HFFc6 (cell line): ENCODE data around the gene WDR87. TPM values are rescaled to one million over a fixed set of nuclear protein-coding genes. Genes with fewer than 3 reads are reported as not detected.

Source experiments
- DNase-seq: peaks from one replicate; pipeline ENCODE4 v3.0.0-alpha.2; 2018
- H3K27ac Mint-ChIP-seq: 2 replicates; pipeline ENCODE4 v1.8.0; 2020; ENCODE audit warnings: mild to moderate bottlenecking, mixed read lengths
- H3K27me3 Mint-ChIP-seq: 2 replicates; pipeline ENCODE4 v1.8.0; 2021; ENCODE audit warnings: mild to moderate bottlenecking, moderate library complexity, mixed read lengths; ENCODE audit not compliant: insufficient read depth
- H3K36me3 Mint-ChIP-seq: 2 replicates; pipeline ENCODE4 v1.8.0; 2021; ENCODE audit warnings: low read depth, mixed read lengths
- H3K4me1 Mint-ChIP-seq: 2 replicates; pipeline ENCODE4 v1.8.0; 2020; ENCODE audit warnings: low read depth, mixed read lengths
- H3K4me3 Mint-ChIP-seq: 2 replicates; pipeline ENCODE4 v1.8.0; 2020; ENCODE audit warnings: mild to moderate bottlenecking, moderate library complexity, mixed read lengths
- H3K9me3 Mint-ChIP-seq: 2 replicates; pipeline ENCODE4 v1.8.0; 2020; ENCODE audit warnings: mild to moderate bottlenecking, mixed read lengths
- total RNA-seq, 6 experiments: library from RNA; stranded (reverse); fragmentation: NEBNext Ultra II Directional; extraction: Animal tissue kit (Norgen Biotek cat#: 25700); gene quantifications; 2 replicates in 1 of 6; 3 replicates in 5 of 6; pipeline ENCODE4 v1.2.3, GENCODE V29; 2021
- TF ChIP-seq, protein P1 (sequence below): fragments of 200-600 bp; sonication (generic); IDR thresholded peaks from 2 replicates; pipeline ENCODE4 v1.5.0; 2021; ENCODE audit warnings: antibody characterized with exemption, mild to moderate bottlenecking

The WDR87 gene
- total RNA-seq, 6 experiments from 2014 or later: not detected

GRCh38 chr19:37951816-37952210 is 45.4 kb upstream of the WDR87 start:
- Mint-ChIP-seq H3K27ac (no peak overlapping the region), H3K36me3 (peaks cover 29% of the 10 kb centered on the region), H3K4me3 (no peak overlapping the region), H3K9me3 (no peaks in the 10 kb centered on the region), H3K27me3 (no peaks in the 10 kb centered on the region), H3K4me1 (peaks cover 43% of the 10 kb centered on the region)
- no peak for DNase-seq
- TF ChIP-seq, protein P1, sequence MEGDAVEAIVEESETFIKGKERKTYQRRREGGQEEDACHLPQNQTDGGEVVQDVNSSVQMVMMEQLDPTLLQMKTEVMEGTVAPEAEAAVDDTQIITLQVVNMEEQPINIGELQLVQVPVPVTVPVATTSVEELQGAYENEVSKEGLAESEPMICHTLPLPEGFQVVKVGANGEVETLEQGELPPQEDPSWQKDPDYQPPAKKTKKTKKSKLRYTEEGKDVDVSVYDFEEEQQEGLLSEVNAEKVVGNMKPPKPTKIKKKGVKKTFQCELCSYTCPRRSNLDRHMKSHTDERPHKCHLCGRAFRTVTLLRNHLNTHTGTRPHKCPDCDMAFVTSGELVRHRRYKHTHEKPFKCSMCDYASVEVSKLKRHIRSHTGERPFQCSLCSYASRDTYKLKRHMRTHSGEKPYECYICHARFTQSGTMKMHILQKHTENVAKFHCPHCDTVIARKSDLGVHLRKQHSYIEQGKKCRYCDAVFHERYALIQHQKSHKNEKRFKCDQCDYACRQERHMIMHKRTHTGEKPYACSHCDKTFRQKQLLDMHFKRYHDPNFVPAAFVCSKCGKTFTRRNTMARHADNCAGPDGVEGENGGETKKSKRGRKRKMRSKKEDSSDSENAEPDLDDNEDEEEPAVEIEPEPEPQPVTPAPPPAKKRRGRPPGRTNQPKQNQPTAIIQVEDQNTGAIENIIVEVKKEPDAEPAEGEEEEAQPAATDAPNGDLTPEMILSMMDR: no peak

- H3K27ac Mint-ChIP-seq: no peak overlapping the region
These were observed 44.2 kb upstream of the WDR87 start for GRCh38 chr19:37950471-37951175.

DNA sequence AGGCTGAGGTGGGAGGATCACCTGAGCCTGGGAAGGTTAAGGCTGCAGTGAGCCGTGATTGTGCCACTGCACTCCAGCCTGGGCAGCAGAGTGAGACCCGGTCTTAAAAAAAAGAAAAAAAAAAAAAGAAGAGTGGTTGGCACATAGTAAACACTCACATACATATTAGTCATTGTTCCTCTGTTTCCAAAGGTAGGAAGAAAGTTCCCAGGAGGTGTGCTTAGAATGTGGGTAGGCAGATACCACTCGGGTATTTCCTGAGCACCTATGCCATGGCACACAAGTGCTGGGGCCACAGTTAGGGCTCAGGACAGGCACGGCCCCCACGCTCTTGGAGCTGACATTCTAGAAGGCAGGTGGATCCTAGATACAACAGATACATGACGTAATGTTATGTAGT is 42.0 kb upstream of the WDR87 start:
- DNase-seq: no peak
- no peak overlapping the region for H3K27ac Mint-ChIP-seq
- TF ChIP-seq, protein P1: no peak
- no peak overlapping the region for H3K4me3 Mint-ChIP-seq
- H3K9me3 Mint-ChIP-seq: no peaks in the 10 kb centered on the region
- H3K27me3 Mint-ChIP-seq: no peaks in the 10 kb centered on the region
- peaks cover 18% of the 10 kb centered on the region for H3K36me3 Mint-ChIP-seq
- peaks cover 17% of the 10 kb centered on the region for H3K4me1 Mint-ChIP-seq

More at GRCh38 chr19:37950471-37951175, 44.2 kb upstream of the WDR87 start:
- TF ChIP-seq, protein P1: no peak
- H3K27me3 Mint-ChIP-seq: no peaks in the 10 kb centered on the region
- no peaks in the 10 kb centered on the region for H3K9me3 Mint-ChIP-seq
- no peak overlapping the region for H3K4me3 Mint-ChIP-seq
- DNase-seq: no peak
- peaks cover 31% of the 10 kb centered on the region for H3K4me1 Mint-ChIP-seq
- H3K36me3 Mint-ChIP-seq: peaks cover 21% of the 10 kb centered on the region

- DNase-seq: no peak
- peaks cover 23% of the 10 kb centered on the region for H3K36me3 Mint-ChIP-seq
- TF ChIP-seq, protein P1: no peak
- H3K27ac Mint-ChIP-seq: no peak overlapping the region
- peaks cover 11% of the 10 kb centered on the region for H3K4me1 Mint-ChIP-seq
- no peak overlapping the region for H3K4me3 Mint-ChIP-seq
- no peaks in the 10 kb centered on the region for H3K27me3 Mint-ChIP-seq
- no peaks in the 10 kb centered on the region for H3K9me3 Mint-ChIP-seq
These were observed 41.4 kb upstream of the WDR87 start for GRCh38 chr19:37947778-37948177.

- Mint-ChIP-seq H3K9me3 (no peaks in the 10 kb centered on the region), H3K4me3 (no peak overlapping the region), H3K27me3 (no peaks in the 10 kb centered on the region; the same call in 1 of the 2 replicates), H3K36me3 (peaks cover 26% of the 10 kb centered on the region), H3K4me1 (peaks cover 22% of the 10 kb centered on the region), H3K27ac (no peak overlapping the region)
- TF ChIP-seq, protein P1: no peak
- DNase-seq: no peak
These were observed 39.7 kb upstream of the WDR87 start for GRCh38 chr19:37946132-37946531.
